GM19397 (cell line): ENCODE measurements around the gene ATXN10.

Experiments
- ATAC-seq: cut with Tn5 transposase; IDR thresholded peaks from one replicate; pipeline ENCODE4 v1.9.1; 2021; ENCODE audit warnings: mild to moderate bottlenecking, moderate library complexity; ENCODE audit not compliant: unreplicated experiment

Gene ATXN10

GRCh38 chr22:45848904-45849303 is 177.3 kb downstream of the ATXN10 start:
- ATAC-seq: no peak

GRCh38 chr22:45852826-45853225 is 181.2 kb downstream of the ATXN10 start:
- no peak for ATAC-seq

- no peak for ATAC-seq
These were observed 184.3 kb downstream of the ATXN10 start for GRCh38 chr22:45855961-45856360.

GRCh38 chr22:45857519-45857918 is 185.9 kb downstream of the ATXN10 start:
- no peak for ATAC-seq

GRCh38 chr22:45859231-45860161 is 187.9 kb downstream of the ATXN10 start:
- no peak for ATAC-seq

GRCh38 chr22:45860201-45860600 is 188.6 kb downstream of the ATXN10 start:
- ATAC-seq: no peak

GRCh38 chr22:45861259-45861658 is 189.6 kb downstream of the ATXN10 start:
- no peak for ATAC-seq

- ATAC-seq: no peak
These were observed 192.5 kb downstream of the ATXN10 start for GRCh38 chr22:45863981-45864751.

GRCh38 chr22:45864959-45865476 is 193.4 kb downstream of the ATXN10 start:
- ATAC-seq: no peak

GRCh38 chr22:45865561-45866125 is 194.0 kb downstream of the ATXN10 start:
- ATAC-seq: no peak

- no peak for ATAC-seq
These were observed 194.6 kb downstream of the ATXN10 start for GRCh38 chr22:45866126-45866645.

- no peak for ATAC-seq
These were observed 195.0 kb downstream of the ATXN10 start for GRCh38 chr22:45866646-45867117.

GRCh38 chr22:45867118-45867905 is 195.7 kb downstream of the ATXN10 start:
- no peak for ATAC-seq

GRCh38 chr22:45867906-45868555 is 196.4 kb downstream of the ATXN10 start:
- no peak for ATAC-seq

- ATAC-seq: no peak
These were observed 197.1 kb downstream of the ATXN10 start for GRCh38 chr22:45868571-45869339.

GRCh38 chr22:45869340-45869847 is 197.8 kb downstream of the ATXN10 start:
- ATAC-seq: no peak

GRCh38 chr22:45870011-45870410 is 198.4 kb downstream of the ATXN10 start:
- no peak for ATAC-seq

- ATAC-seq: no peak
These were observed 200.1 kb downstream of the ATXN10 start for GRCh38 chr22:45871721-45872120.
